RWPE1 (cell line): Measurements from ENCODE around the gene BMP6.

Source experiments
- CTCF ChIA-PET: fragments of 350-600 bp; sonication (Branson Sonifier 250); formaldehyde crosslinking; extraction: SDS; loops from one replicate; lab custom pipeline; 2021; lab: Yijun Ruan, JAX
- POLR2A ChIA-PET: fragments of 400-600 bp; formaldehyde crosslinking; extraction: SDS; loops from one replicate; lab custom pipeline; 2020; ENCODE audit warnings: antibody characterized with exemption; ENCODE audit not compliant: low non-redundant PET; lab: Yijun Ruan, JAX
- DNase-seq: peaks from one replicate; pipeline ENCODE4 v3.0.0; 2012; ENCODE audit warnings: low spot score
- H3K27ac ChIP-seq: fragments of 450-650 bp; 2 replicates; pipeline ENCODE4 v1.5.1; 2017
- CTCF ChIP-seq: fragments of 450-650 bp; conservative IDR thresholded peaks from 2 replicates; pipeline ENCODE4 v1.5.1; 2017; ENCODE audit warnings: low read depth, mild to moderate bottlenecking

The BMP6 gene

GRCh38 chr6:7917729-7918128, 191.8 kb downstream of the BMP6 start:
- no peak for DNase-seq
- ChIA-PET POLR2A (interaction anchor here (1.2 kb wide), 1 partner anchor 8 kb away, joined by 3 read pairs; no protein-coding TSS in a partner anchor), CTCF (no interaction called here)
- no peak overlapping the region for H3K27ac ChIP-seq
- TF ChIP-seq CTCF: no peak

GRCh38 chr6:7918403-7918802, 192.5 kb downstream of the BMP6 start:
- DNase-seq: no peak
- POLR2A ChIA-PET: interaction anchor here (1.2 kb wide), 1 partner anchor 9 kb away, joined by 3 read pairs; no protein-coding TSS in a partner anchor

GRCh38 chr6:7919871-7920270, 194.0 kb downstream of the BMP6 start:
- peak; percentile 86 for DNase-seq

More at GRCh38 chr6:7918403-7918802, 192.5 kb downstream of the BMP6 start:
- no peak overlapping the region for H3K27ac ChIP-seq
- TF ChIP-seq CTCF: no peak
- CTCF ChIA-PET: no interaction called here

GRCh38 chr6:7920425-7920824, 194.5 kb downstream of the BMP6 start:
- H3K27ac ChIP-seq: no peak overlapping the region
- CTCF ChIA-PET: no interaction called here
- TF ChIP-seq CTCF: no peak
- POLR2A ChIA-PET: no interaction called here
- DNase-seq: peak; percentile 77

More at GRCh38 chr6:7919871-7920270, 194.0 kb downstream of the BMP6 start:
- ChIA-PET CTCF (no interaction called here), POLR2A (no interaction called here)
- TF ChIP-seq CTCF: no peak
- no peak overlapping the region for H3K27ac ChIP-seq

GRCh38 chr6:7921046-7921445, 195.1 kb downstream of the BMP6 start:
- no peak overlapping the region for H3K27ac ChIP-seq
- ChIA-PET POLR2A (no interaction called here), CTCF (no interaction called here)
- TF ChIP-seq CTCF: no peak
- no peak for DNase-seq

GRCh38 chr6:7921632-7922092, 195.8 kb downstream of the BMP6 start:
- ChIA-PET POLR2A (no interaction called here), CTCF (no interaction called here)
- H3K27ac ChIP-seq: no peak overlapping the region
- DNase-seq: no peak
- no peak for TF ChIP-seq CTCF
